Thyroid gland (tissue), 4 donors: ENCODE data around the gene TMC2. TPM values are rescaled to one million over a fixed set of nuclear protein-coding genes. Genes with fewer than 3 reads are reported as not detected.
"Not testable (repeated sequence)": the region's sequence is repeated elsewhere in the genome, so short reads cannot be mapped to it uniquely, and the experiment has no call there.

ENCODE experiments used
- DNase-seq, 2 donors: peaks; one replicate each; pipeline ENCODE4 v3.0.0-alpha.2; 2019
- H3K27ac ChIP-seq, 3 donors: fragments of 200-600 bp; sonication (generic); 1 replicate in 2 of 3; 2 replicates in 1 of 3; pipeline ENCODE4 v1.5.1; 2016 to 2019; ENCODE audit warnings: mild to moderate bottlenecking in 1 of 3, moderate library complexity in 1 of 3
- H3K27me3 ChIP-seq: fragments of 200-600 bp; sonication (generic); one replicate; pipeline ENCODE4 v1.5.1; 2019
- H3K36me3 ChIP-seq, 2 donors: fragments of 200-600 bp; sonication (generic); one replicate each; pipeline ENCODE4 v1.5.1; 2016 to 2019
- H3K4me1 ChIP-seq, 2 donors: fragments of 200-600 bp; sonication (generic); one replicate each; pipeline ENCODE4 v1.5.1; 2017 to 2019
- H3K4me3 ChIP-seq, 3 donors: fragments of 200-600 bp; sonication (generic); replicated peaks in 1 of 3; 1 replicate in 2 of 3; 2 replicates in 1 of 3; pipeline ENCODE4 v1.5.1; 2016; ENCODE audit warnings: mild to moderate bottlenecking in 1 of 3
- H3K9me3 ChIP-seq: fragments of 200-600 bp; sonication (generic); one replicate; pipeline ENCODE4 v1.5.1; 2017
- POLR2A ChIP-seq, 2 donors: fragments of 450-650 bp; IDR thresholded peaks; one replicate each; pipeline ENCODE4 v1.6.1; 2017; ENCODE audit warnings: antibody characterized with exemption in 2 of 2, mild to moderate bottlenecking in 2 of 2, moderate library complexity in 1 of 2
- WGBS, 2 donors: methylation state at CpG; one replicate each; pipeline ENCODE4 v1.1.5; 2017; 5-methylcytosine and 5-hydroxymethylcytosine counted together
- intact Hi-C: fragments of 100-400 bp; cut with DNase I; formaldehyde crosslinking; loops from one replicate; pipeline ENCODE4 v1.15.1; 2023
- total RNA-seq, 4 donors: library from RNA; depleted of rRNA; stranded (reverse); fragments of >200 nt; gene quantifications; one replicate each; pipeline ENCODE4 v1.2.3, GENCODE V29; 2016
- TF ChIP-seq, protein P1 (sequence below), 6 experiments: fragments of 200-600 bp in 3 of 6; fragments of 450-650 bp in 3 of 6; sonication (generic) in 3 of 6; IDR thresholded peaks; one replicate each; pipeline ENCODE4 v1.5.1; 2016 to 2019; ENCODE audit warnings: antibody characterized with exemption in 6 of 6, mild to moderate bottlenecking in 2 of 6, inconsistent platforms in 1 of 6, moderate library complexity in 1 of 6

TMC2 gene, protein sequence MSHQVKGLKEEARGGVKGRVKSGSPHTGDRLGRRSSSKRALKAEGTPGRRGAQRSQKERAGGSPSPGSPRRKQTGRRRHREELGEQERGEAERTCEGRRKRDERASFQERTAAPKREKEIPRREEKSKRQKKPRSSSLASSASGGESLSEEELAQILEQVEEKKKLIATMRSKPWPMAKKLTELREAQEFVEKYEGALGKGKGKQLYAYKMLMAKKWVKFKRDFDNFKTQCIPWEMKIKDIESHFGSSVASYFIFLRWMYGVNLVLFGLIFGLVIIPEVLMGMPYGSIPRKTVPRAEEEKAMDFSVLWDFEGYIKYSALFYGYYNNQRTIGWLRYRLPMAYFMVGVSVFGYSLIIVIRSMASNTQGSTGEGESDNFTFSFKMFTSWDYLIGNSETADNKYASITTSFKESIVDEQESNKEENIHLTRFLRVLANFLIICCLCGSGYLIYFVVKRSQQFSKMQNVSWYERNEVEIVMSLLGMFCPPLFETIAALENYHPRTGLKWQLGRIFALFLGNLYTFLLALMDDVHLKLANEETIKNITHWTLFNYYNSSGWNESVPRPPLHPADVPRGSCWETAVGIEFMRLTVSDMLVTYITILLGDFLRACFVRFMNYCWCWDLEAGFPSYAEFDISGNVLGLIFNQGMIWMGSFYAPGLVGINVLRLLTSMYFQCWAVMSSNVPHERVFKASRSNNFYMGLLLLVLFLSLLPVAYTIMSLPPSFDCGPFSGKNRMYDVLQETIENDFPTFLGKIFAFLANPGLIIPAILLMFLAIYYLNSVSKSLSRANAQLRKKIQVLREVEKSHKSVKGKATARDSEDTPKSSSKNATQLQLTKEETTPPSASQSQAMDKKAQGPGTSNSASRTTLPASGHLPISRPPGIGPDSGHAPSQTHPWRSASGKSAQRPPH
- under 1 TPM in 1 of 4 donors, not detected in 3; 0.11 TPM for total RNA-seq

DNA sequence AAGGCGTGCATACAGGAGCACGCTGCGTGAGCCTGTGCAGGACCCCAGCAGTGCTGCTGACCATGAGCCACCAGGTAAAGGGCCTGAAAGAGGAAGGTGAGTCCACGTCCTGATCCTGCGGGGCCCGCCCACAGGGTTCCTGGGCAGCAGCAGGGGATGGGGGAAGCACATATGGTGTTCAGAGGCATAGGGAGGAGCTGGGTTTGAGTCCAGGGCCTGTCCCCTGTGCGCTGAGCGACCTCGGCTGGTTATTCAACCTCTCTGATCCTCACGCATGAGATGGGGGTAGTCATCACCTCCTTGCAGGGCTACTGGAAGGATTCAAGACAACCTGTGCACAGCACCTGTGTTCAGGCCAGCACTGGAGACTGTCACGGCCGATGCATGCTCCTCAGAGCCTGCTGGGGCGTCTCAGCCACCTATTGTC is at the start of gene TMC2:
Gene TMC2 (plus strand): TSS at position 14 of the 427 bp plus-strand sequence. CDS start 49 bp downstream, at position 63.
- WGBS, 2 donors: 86 to 87% methylated on average over 10 to 13 of the region's 13 CpGs
- no peak within 1 kb of the TSS for H3K27ac ChIP-seq
- H3K36me3 ChIP-seq: no peaks in the 10 kb centered on the region
- no peaks in the 10 kb centered on the region for H3K9me3 ChIP-seq
- peaks cover 0 to 6% of the 10 kb centered on the region in 2 donors for H3K4me1 ChIP-seq
- TF ChIP-seq, protein P1, sequence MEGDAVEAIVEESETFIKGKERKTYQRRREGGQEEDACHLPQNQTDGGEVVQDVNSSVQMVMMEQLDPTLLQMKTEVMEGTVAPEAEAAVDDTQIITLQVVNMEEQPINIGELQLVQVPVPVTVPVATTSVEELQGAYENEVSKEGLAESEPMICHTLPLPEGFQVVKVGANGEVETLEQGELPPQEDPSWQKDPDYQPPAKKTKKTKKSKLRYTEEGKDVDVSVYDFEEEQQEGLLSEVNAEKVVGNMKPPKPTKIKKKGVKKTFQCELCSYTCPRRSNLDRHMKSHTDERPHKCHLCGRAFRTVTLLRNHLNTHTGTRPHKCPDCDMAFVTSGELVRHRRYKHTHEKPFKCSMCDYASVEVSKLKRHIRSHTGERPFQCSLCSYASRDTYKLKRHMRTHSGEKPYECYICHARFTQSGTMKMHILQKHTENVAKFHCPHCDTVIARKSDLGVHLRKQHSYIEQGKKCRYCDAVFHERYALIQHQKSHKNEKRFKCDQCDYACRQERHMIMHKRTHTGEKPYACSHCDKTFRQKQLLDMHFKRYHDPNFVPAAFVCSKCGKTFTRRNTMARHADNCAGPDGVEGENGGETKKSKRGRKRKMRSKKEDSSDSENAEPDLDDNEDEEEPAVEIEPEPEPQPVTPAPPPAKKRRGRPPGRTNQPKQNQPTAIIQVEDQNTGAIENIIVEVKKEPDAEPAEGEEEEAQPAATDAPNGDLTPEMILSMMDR (IDR thresholded peaks at IDR 0.05): no peak
- TF ChIP-seq POLR2A (IDR thresholded peaks at IDR 0.05): no peak
- intact Hi-C loops: no loop called here
- H3K27me3 ChIP-seq: no peaks in the 10 kb centered on the region
- DNase-seq: no peak
- H3K4me3 ChIP-seq: no peak within 1 kb of the TSS

DNA sequence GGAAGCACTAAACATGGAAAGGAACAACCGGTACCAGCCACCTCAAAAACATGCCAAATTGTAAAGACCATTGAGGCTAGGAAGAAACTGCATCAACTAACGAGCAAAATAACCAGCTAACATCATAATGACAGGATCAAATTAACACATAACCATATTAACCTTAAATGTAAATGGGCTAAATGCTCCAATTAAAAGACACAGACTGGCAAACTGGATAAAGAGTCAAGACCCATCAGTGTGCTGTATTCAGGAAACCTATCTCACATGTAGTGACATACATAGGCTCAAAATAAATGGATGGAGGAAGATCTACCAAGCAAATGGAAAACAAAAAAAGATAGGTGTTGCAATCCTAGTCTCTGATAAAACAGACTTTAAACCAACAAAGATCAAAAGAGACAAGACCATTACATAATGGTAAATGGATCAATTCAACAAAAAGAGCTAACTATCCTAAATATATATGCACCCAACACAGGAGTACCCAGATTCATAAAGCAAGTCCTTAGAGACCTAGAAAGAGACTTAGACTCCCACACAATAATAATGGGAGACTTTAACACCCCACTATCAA is 33.5 kb upstream of the TMC2 start:
- H3K9me3 ChIP-seq, DNase-seq, intact Hi-C loops, H3K27ac ChIP-seq, H3K4me1 ChIP-seq, H3K4me3 ChIP-seq, H3K27me3 ChIP-seq: not testable (repeated sequence)
- H3K36me3 ChIP-seq: peaks cover 7 to 17% of the 10 kb centered on the region in 2 donors
- WGBS, 2 donors: 89 to 90% methylated on average over 2 of the region's 2 CpGs

DNA sequence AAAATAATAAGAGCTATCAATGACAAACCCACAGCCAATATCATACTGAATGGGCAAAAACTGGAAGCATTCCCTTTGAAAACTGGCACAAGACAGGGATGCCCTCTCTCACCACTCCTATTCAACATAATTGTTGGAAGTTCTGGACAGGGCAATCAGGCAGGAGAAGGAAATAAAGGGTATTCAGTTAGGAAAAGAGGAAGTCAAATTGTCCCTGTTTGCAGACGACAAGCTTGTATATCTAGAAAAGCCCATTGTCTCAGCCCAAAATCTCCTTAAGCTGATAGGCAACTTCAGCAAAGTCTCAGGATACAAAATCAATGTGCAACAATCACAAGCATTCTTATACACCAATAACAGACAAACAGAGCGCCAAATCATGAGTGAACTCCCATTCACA is 31.6 kb upstream of the TMC2 start:
- not testable (repeated sequence) for H3K27ac ChIP-seq, H3K4me3 ChIP-seq, H3K27me3 ChIP-seq, H3K9me3 ChIP-seq, DNase-seq, H3K36me3 ChIP-seq
- WGBS, 2 donors: 86 to 87% methylated on average over 2 of the region's 2 CpGs
- intact Hi-C loops: loop anchor here (5.0 kb wide), 1 partner anchor 33 kb away; the partner anchor contains the start of gene SNRPB
- H3K4me1 ChIP-seq: peaks cover 12 to 13% of the 10 kb centered on the region in 2 donors

DNA sequence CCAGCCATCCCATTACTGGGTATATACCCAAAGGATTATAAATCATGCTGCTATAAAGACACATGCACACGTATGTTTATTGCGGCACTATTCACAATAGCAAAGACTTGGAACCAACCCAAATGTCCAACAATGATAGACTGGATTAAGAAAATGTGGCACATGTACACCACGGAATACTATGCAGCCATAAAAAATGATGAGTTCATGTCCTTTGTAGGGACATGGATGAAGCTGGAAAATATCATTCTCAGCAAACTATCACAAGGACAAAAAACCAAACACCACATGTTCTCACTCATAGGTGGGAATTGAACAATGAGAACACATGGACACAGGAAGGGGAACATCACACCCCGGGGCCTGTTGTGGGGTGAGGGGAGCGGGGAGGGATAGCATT is 29.9 kb upstream of the TMC2 start:
- intact Hi-C loops: loop anchor here (5.0 kb wide), 1 partner anchor 34 kb away; the partner anchor contains the start of gene SNRPB

DNA sequence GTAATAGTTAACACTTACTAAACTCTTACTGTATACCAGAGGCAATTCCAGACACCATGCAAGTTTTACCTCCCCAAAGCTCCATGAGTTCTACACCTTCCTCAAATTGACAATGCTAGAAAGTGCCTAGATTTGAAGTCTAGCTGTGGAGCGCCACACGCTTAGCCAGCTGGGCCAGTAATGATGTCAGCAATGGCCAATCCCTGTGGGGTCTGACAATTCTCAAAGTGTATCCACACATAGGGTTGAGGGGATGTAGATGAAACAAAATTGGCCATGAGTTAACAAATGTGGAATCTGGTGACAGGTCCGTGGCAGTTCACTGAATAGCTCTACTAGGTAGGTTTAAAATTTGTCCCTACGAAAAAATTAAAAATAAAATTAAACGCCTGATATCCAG is 28.9 kb upstream of the TMC2 start:
- no peak for DNase-seq
- no peak overlapping the region for H3K27ac ChIP-seq
- WGBS, 2 donors: 85 to 87% methylated on average over 5 of the region's 5 CpGs
- H3K36me3 ChIP-seq: no peaks in the 10 kb centered on the region
- H3K27me3 ChIP-seq: no peaks in the 10 kb centered on the region
- H3K4me1 ChIP-seq: peaks cover 12 to 13% of the 10 kb centered on the region in 2 donors
- intact Hi-C loops: loop anchor here (5.0 kb wide), 1 partner anchor 35 kb away; the partner anchor contains the start of gene SNRPB
- no peaks in the 10 kb centered on the region for H3K9me3 ChIP-seq
- H3K4me3 ChIP-seq: no peak overlapping the region
- TF ChIP-seq, protein P1 (IDR thresholded peaks at IDR 0.05): no peak
- no peak for TF ChIP-seq POLR2A (IDR thresholded peaks at IDR 0.05)

More for the DNA sequence above, 29.9 kb upstream of the TMC2 start:
- H3K27ac ChIP-seq, DNase-seq, H3K27me3 ChIP-seq, H3K36me3 ChIP-seq, H3K9me3 ChIP-seq, H3K4me3 ChIP-seq: not testable (repeated sequence)
- 93 to 95% methylated on average over 3 of the region's 5 CpGs for WGBS, 2 donors
- H3K4me1 ChIP-seq: peaks cover 12 to 13% of the 10 kb centered on the region in 2 donors
